ENCODE data around the gene OXCT1.
"Not testable (repeated sequence)": the region's sequence is repeated elsewhere in the genome, so short reads cannot be mapped to it uniquely, and the experiment has no call there.

Gene OXCT1

GRCh38 chr5:41832430-41832829, 37.8 kb downstream of the OXCT1 start:
- H3K27ac ChIP-seq (ENCODE audit: insufficient read depth, low read depth, low read length, poor library complexity, severe bottlenecking), result no peak overlapping the region
- H3K4me3 ChIP-seq (ENCODE audit: insufficient read depth, low read depth, low read length), result no peak overlapping the region
- no peaks in the 10 kb centered on the region for H3K27me3 ChIP-seq (ENCODE audit: control insufficient read depth, insufficient read depth, low read length, poor library complexity, severe bottlenecking)
- H3K36me3 ChIP-seq (ENCODE audit: control insufficient read depth, insufficient read depth, low read length), result peaks cover 5% of the 10 kb centered on the region
- H3K4me1 ChIP-seq (ENCODE audit: control insufficient read depth, insufficient read depth, low read length), result no peaks in the 10 kb centered on the region
- no peaks in the 10 kb centered on the region for H3K9me3 ChIP-seq (ENCODE audit: control insufficient read depth, low read length)
- 87 to 89% methylated on average over 2 to 3 of the region's 3 CpGs for WGBS, 2 experiments

GRCh38 chr5:41831155-41831554, 39.1 kb downstream of the OXCT1 start:
- peaks cover 5% of the 10 kb centered on the region for H3K36me3 ChIP-seq (ENCODE audit: control insufficient read depth, insufficient read depth, low read length)
- no peaks in the 10 kb centered on the region for H3K4me1 ChIP-seq (ENCODE audit: control insufficient read depth, insufficient read depth, low read length)
- no peaks in the 10 kb centered on the region for H3K27me3 ChIP-seq (ENCODE audit: control insufficient read depth, insufficient read depth, low read length, poor library complexity, severe bottlenecking)
- WGBS, 2 experiments, result 93 to 94% methylated on average over 3 of the region's 3 CpGs
- H3K27ac ChIP-seq (ENCODE audit: insufficient read depth, low read depth, low read length, poor library complexity, severe bottlenecking), result no peak overlapping the region
- H3K4me3 ChIP-seq (ENCODE audit: insufficient read depth, low read depth, low read length), result no peak overlapping the region
- H3K9me3 ChIP-seq (ENCODE audit: control insufficient read depth, low read length), result no peaks in the 10 kb centered on the region

- H3K4me1 ChIP-seq (ENCODE audit: control insufficient read depth, insufficient read depth, low read length), result no peaks in the 10 kb centered on the region
- no peaks in the 10 kb centered on the region for H3K27me3 ChIP-seq (ENCODE audit: control insufficient read depth, insufficient read depth, low read length, poor library complexity, severe bottlenecking)
- H3K4me3 ChIP-seq (ENCODE audit: insufficient read depth, low read depth, low read length), result no peak overlapping the region
- H3K36me3 ChIP-seq (ENCODE audit: control insufficient read depth, insufficient read depth, low read length), result peaks cover 5% of the 10 kb centered on the region
- H3K27ac ChIP-seq (ENCODE audit: insufficient read depth, low read depth, low read length, poor library complexity, severe bottlenecking), result no peak overlapping the region
- no peaks in the 10 kb centered on the region for H3K9me3 ChIP-seq (ENCODE audit: control insufficient read depth, low read length)
- WGBS, 2 experiments, result 63 to 100% methylated on average over 1 of the region's 1 CpG
Observed at GRCh38 chr5:41827792-41828191, 42.4 kb downstream of the OXCT1 start.

GRCh38 chr5:41822036-41822435, 48.2 kb downstream of the OXCT1 start:
- Histone ChIP-seq H3K27me3 (ENCODE audit: control insufficient read depth, insufficient read depth, low read length, poor library complexity, severe bottlenecking) (no peaks in the 10 kb centered on the region), H3K9me3 (ENCODE audit: control insufficient read depth, low read length) (no peaks in the 10 kb centered on the region), H3K36me3 (ENCODE audit: control insufficient read depth, insufficient read depth, low read length) (no peaks in the 10 kb centered on the region), H3K4me1 (ENCODE audit: control insufficient read depth, insufficient read depth, low read length) (no peaks in the 10 kb centered on the region), H3K27ac (ENCODE audit: insufficient read depth, low read depth, low read length, poor library complexity, severe bottlenecking) (no peak overlapping the region), H3K4me3 (ENCODE audit: insufficient read depth, low read depth, low read length) (no peak overlapping the region)
- 66 to 73% methylated on average over 2 to 3 of the region's 3 CpGs for WGBS, 2 experiments

GRCh38 chr5:41821051-41821450, 49.2 kb downstream of the OXCT1 start:
- Histone ChIP-seq H3K27ac (ENCODE audit: insufficient read depth, low read depth, low read length, poor library complexity, severe bottlenecking) (no peak overlapping the region), H3K36me3 (ENCODE audit: control insufficient read depth, insufficient read depth, low read length) (no peaks in the 10 kb centered on the region), H3K9me3 (ENCODE audit: control insufficient read depth, low read length) (no peaks in the 10 kb centered on the region), H3K4me3 (ENCODE audit: insufficient read depth, low read depth, low read length) (no peak overlapping the region), H3K27me3 (ENCODE audit: control insufficient read depth, insufficient read depth, low read length, poor library complexity, severe bottlenecking) (no peaks in the 10 kb centered on the region), H3K4me1 (ENCODE audit: control insufficient read depth, insufficient read depth, low read length) (no peaks in the 10 kb centered on the region)

- no peak overlapping the region for H3K4me3 ChIP-seq (ENCODE audit: insufficient read depth, low read depth, low read length)
- no peaks in the 10 kb centered on the region for H3K4me1 ChIP-seq (ENCODE audit: control insufficient read depth, insufficient read depth, low read length)
- H3K36me3 ChIP-seq (ENCODE audit: control insufficient read depth, insufficient read depth, low read length), result no peaks in the 10 kb centered on the region
- no peaks in the 10 kb centered on the region for H3K27me3 ChIP-seq (ENCODE audit: control insufficient read depth, insufficient read depth, low read length, poor library complexity, severe bottlenecking)
- no peaks in the 10 kb centered on the region for H3K9me3 ChIP-seq (ENCODE audit: control insufficient read depth, low read length)
- H3K27ac ChIP-seq (ENCODE audit: insufficient read depth, low read depth, low read length, poor library complexity, severe bottlenecking), result no peak overlapping the region
- WGBS, 2 experiments, result no CpG with 5 or more reads among the region's 2 CpGs
Observed at GRCh38 chr5:41820150-41820549, 50.1 kb downstream of the OXCT1 start.

- no peak overlapping the region for H3K27ac ChIP-seq (ENCODE audit: insufficient read depth, low read depth, low read length, poor library complexity, severe bottlenecking)
- H3K27me3 ChIP-seq (ENCODE audit: control insufficient read depth, insufficient read depth, low read length, poor library complexity, severe bottlenecking), result no peaks in the 10 kb centered on the region
- H3K9me3 ChIP-seq (ENCODE audit: control insufficient read depth, low read length), result no peaks in the 10 kb centered on the region
- no peaks in the 10 kb centered on the region for H3K4me1 ChIP-seq (ENCODE audit: control insufficient read depth, insufficient read depth, low read length)
- H3K36me3 ChIP-seq (ENCODE audit: control insufficient read depth, insufficient read depth, low read length), result no peaks in the 10 kb centered on the region
- no peak overlapping the region for H3K4me3 ChIP-seq (ENCODE audit: insufficient read depth, low read depth, low read length)
Observed at GRCh38 chr5:41817625-41818301, 52.5 kb downstream of the OXCT1 start.

GRCh38 chr5:41815663-41816229, 54.5 kb downstream of the OXCT1 start:
- Histone ChIP-seq H3K9me3 (ENCODE audit: control insufficient read depth, low read length) (no peaks in the 10 kb centered on the region), H3K36me3 (ENCODE audit: control insufficient read depth, insufficient read depth, low read length) (no peaks in the 10 kb centered on the region), H3K27me3 (ENCODE audit: control insufficient read depth, insufficient read depth, low read length, poor library complexity, severe bottlenecking) (no peaks in the 10 kb centered on the region), H3K4me1 (ENCODE audit: control insufficient read depth, insufficient read depth, low read length) (no peaks in the 10 kb centered on the region), H3K4me3 (ENCODE audit: insufficient read depth, low read depth, low read length) (no peak overlapping the region), H3K27ac (ENCODE audit: insufficient read depth, low read depth, low read length, poor library complexity, severe bottlenecking) (no peak overlapping the region)
- 83 to 91% methylated on average over 1 to 3 of the region's 3 CpGs for WGBS, 2 experiments

- H3K4me1 ChIP-seq (ENCODE audit: control insufficient read depth, insufficient read depth, low read length), result no peaks in the 10 kb centered on the region
- no peak overlapping the region for H3K27ac ChIP-seq (ENCODE audit: insufficient read depth, low read depth, low read length, poor library complexity, severe bottlenecking)
- H3K9me3 ChIP-seq (ENCODE audit: control insufficient read depth, low read length), result no peaks in the 10 kb centered on the region
- H3K36me3 ChIP-seq (ENCODE audit: control insufficient read depth, insufficient read depth, low read length), result no peaks in the 10 kb centered on the region
- H3K27me3 ChIP-seq (ENCODE audit: control insufficient read depth, insufficient read depth, low read length, poor library complexity, severe bottlenecking), result no peaks in the 10 kb centered on the region
- no peak overlapping the region for H3K4me3 ChIP-seq (ENCODE audit: insufficient read depth, low read depth, low read length)
Observed at GRCh38 chr5:41815261-41815660, 55.0 kb downstream of the OXCT1 start.

GRCh38 chr5:41814306-41814705, 55.9 kb downstream of the OXCT1 start:
- H3K27ac ChIP-seq (ENCODE audit: insufficient read depth, low read depth, low read length, poor library complexity, severe bottlenecking); H3K9me3 ChIP-seq (ENCODE audit: control insufficient read depth, low read length); H3K4me3 ChIP-seq (ENCODE audit: insufficient read depth, low read depth, low read length); H3K36me3 ChIP-seq (ENCODE audit: control insufficient read depth, insufficient read depth, low read length); H3K4me1 ChIP-seq (ENCODE audit: control insufficient read depth, insufficient read depth, low read length); H3K27me3 ChIP-seq (ENCODE audit: control insufficient read depth, insufficient read depth, low read length, poor library complexity, severe bottlenecking): not testable (repeated sequence)
- 94 to 97% methylated on average over 2 of the region's 4 CpGs for WGBS, 2 experiments

GRCh38 chr5:41812156-41812555, 58.1 kb downstream of the OXCT1 start:
- WGBS, 2 experiments, result 95 to 97% methylated on average over 4 of the region's 4 CpGs

More at GRCh38 chr5:41812156-41812555, 58.1 kb downstream of the OXCT1 start:
- Histone ChIP-seq H3K4me3 (ENCODE audit: insufficient read depth, low read depth, low read length) (no peak overlapping the region), H3K4me1 (ENCODE audit: control insufficient read depth, insufficient read depth, low read length) (no peaks in the 10 kb centered on the region), H3K27me3 (ENCODE audit: control insufficient read depth, insufficient read depth, low read length, poor library complexity, severe bottlenecking) (no peaks in the 10 kb centered on the region), H3K36me3 (ENCODE audit: control insufficient read depth, insufficient read depth, low read length) (no peaks in the 10 kb centered on the region), H3K27ac (ENCODE audit: insufficient read depth, low read depth, low read length, poor library complexity, severe bottlenecking) (no peak overlapping the region), H3K9me3 (ENCODE audit: control insufficient read depth, low read length) (no peaks in the 10 kb centered on the region)

All from ectodermal cell (in vitro differentiated cells).